GM23248 (cell line): ENCODE results near the gene TNRC6C. TPM values are rescaled to one million over a fixed set of nuclear protein-coding genes. Genes with fewer than 3 reads are reported as not detected.

Experiments
- DNase-seq: peaks from one replicate; pipeline ENCODE4 v3.0.0-alpha.2; 2015
- H2AFZ ChIP-seq: fragments of 200-600 bp; sonication (generic); 2 replicates; pipeline ENCODE4 v1.6.1; 2016; ENCODE audit warnings: antibody characterized with exemption
- H3F3A ChIP-seq: fragments of 200-600 bp; sonication (generic); 2 replicates; pipeline ENCODE4 v1.6.1; 2016; ENCODE audit warnings: mild to moderate bottlenecking, antibody characterized with exemption, mixed run types; ENCODE audit not compliant: insufficient read depth
- H3K27ac ChIP-seq: fragments of 200-600 bp; sonication (generic); 2 replicates; pipeline ENCODE4 v1.5.1; 2016; ENCODE audit warnings: mild to moderate bottlenecking
- H3K27me3 ChIP-seq: fragments of 200-600 bp; sonication (generic); replicated peaks from 2 replicates; pipeline ENCODE4 v1.6.1; 2016; ENCODE audit warnings: mild to moderate bottlenecking; ENCODE audit not compliant: insufficient read depth
- H3K36me3 ChIP-seq: fragments of 200-600 bp; sonication (generic); 2 replicates; pipeline ENCODE4 v1.6.1; 2016; ENCODE audit warnings: low read depth, mild to moderate bottlenecking
- H3K4me1 ChIP-seq: fragments of 200-600 bp; sonication (generic); 2 replicates; pipeline ENCODE4 v1.6.1; 2016; ENCODE audit warnings: mild to moderate bottlenecking; ENCODE audit not compliant: insufficient read depth
- H3K4me2 ChIP-seq: fragments of 200-600 bp; sonication (generic); one replicate; pipeline ENCODE4 v1.6.1; 2016; ENCODE audit warnings: mild to moderate bottlenecking; ENCODE audit not compliant: unreplicated experiment
- H3K4me3 ChIP-seq: fragments of 200-600 bp; sonication (generic); 2 replicates; pipeline ENCODE4 v1.5.1; 2016; ENCODE audit warnings: mild to moderate bottlenecking
- H3K79me2 ChIP-seq: fragments of 200-600 bp; sonication (generic); 2 replicates; pipeline ENCODE4 v1.6.1; 2016; ENCODE audit warnings: mild to moderate bottlenecking; ENCODE audit not compliant: insufficient read depth
- H3K9ac ChIP-seq: fragments of 200-600 bp; sonication (generic); 2 replicates; pipeline ENCODE4 v1.6.1; 2016; ENCODE audit warnings: mild to moderate bottlenecking
- H3K9me2 ChIP-seq: fragments of 200-600 bp; sonication (generic); 2 replicates; pipeline ENCODE4 v1.6.1; 2016; ENCODE audit warnings: mixed run types, mild to moderate bottlenecking, moderate library complexity; ENCODE audit not compliant: insufficient read depth
- H3K9me3 ChIP-seq: fragments of 200-600 bp; sonication (generic); one replicate; pipeline ENCODE4 v1.6.1; 2017; ENCODE audit warnings: low read depth
- H4K20me1 ChIP-seq: fragments of 200-600 bp; sonication (generic); 2 replicates; pipeline ENCODE4 v1.6.0; 2016; ENCODE audit not compliant: insufficient read depth
- EZH2 ChIP-seq: fragments of 200-600 bp; sonication (generic); IDR thresholded peaks from 2 replicates; pipeline ENCODE4 v1.6.1; 2018; ENCODE audit warnings: antibody characterized with exemption, mild to moderate bottlenecking; ENCODE audit not compliant: insufficient read depth, poor library complexity, severe bottlenecking
- EZH2phosphoT487 ChIP-seq: fragments of 200-600 bp; sonication (generic); IDR thresholded peaks from 2 replicates; pipeline ENCODE4 v1.6.1; 2018; ENCODE audit warnings: antibody characterized with exemption, moderate library complexity, mild to moderate bottlenecking, low read depth; ENCODE audit not compliant: insufficient read depth
- WGBS, 2 experiments: methylation state at CpG; one replicate each; pipeline ENCODE4 v1.1.6; 2015 to 2017; ENCODE audit warnings: low lambda C conversion rate in 2 of 2, low coverage in 1 of 2; ENCODE audit errors: missing lambda C conversion rate in 2 of 2; 5-methylcytosine and 5-hydroxymethylcytosine counted together
- in situ Hi-C: fragments of 300-500 bp; cut with MboI; formaldehyde crosslinking; loops from 2 replicates; pipeline ENCODE4 v1.15.0; 2020
- polyA plus RNA-seq: library from polyadenylated mRNA; unstranded; fragments of >200 nt; fragmentation: Nextera tagmentation; extraction: Ambion mirVana; gene quantifications from 2 replicates; pipeline ENCODE4 v1.2.1, GENCODE V29; 2016
- small RNA-seq: library from RNA; depleted of rRNA; stranded (forward); fragments of <200 nt; gene quantifications from one replicate; pipeline ENCODE3, GENCODE V24; 2014; ENCODE audit warnings: low read depth, low replicate concordance
- total RNA-seq: library from RNA; depleted of rRNA; stranded (reverse); fragments of >200 nt; shearing (Covaris generic); gene quantifications from 2 replicates; pipeline ENCODE4 v1.2.3, GENCODE V29; 2014; rRNA removed

The TNRC6C gene
- total and polyA plus RNA-seq, 2 experiments from 2014 or later: 2.3 TPM

- no peak overlapping the region for H3K4me3 ChIP-seq
- no peak overlapping the region for H3K9ac ChIP-seq
- no peaks in the 10 kb centered on the region for H3K79me2 ChIP-seq
- no peaks in the 10 kb centered on the region for H3K36me3 ChIP-seq
- in situ Hi-C loops: no loop called here
- 47 to 49% methylated on average over 7 of the region's 7 CpGs for WGBS, 2 experiments
- H2AFZ ChIP-seq: no peak overlapping the region
- H3K4me2 ChIP-seq: peak overlapping the region; percentile 43
- H3F3A ChIP-seq: no peaks in the 10 kb centered on the region
- no peaks in the 10 kb centered on the region for H3K9me2 ChIP-seq
- TF ChIP-seq EZH2 (no peak), EZH2phosphoT487 (no peak)
- no peaks in the 10 kb centered on the region for H3K9me3 ChIP-seq
- peaks cover 5% of the 10 kb centered on the region; the same call in 1 of the 2 replicates for H3K27me3 ChIP-seq
- DNase-seq: peak; percentile 79
- no peaks in the 10 kb centered on the region for H4K20me1 ChIP-seq
- no peak overlapping the region for H3K27ac ChIP-seq
- H3K4me1 ChIP-seq: peaks cover 6% of the 10 kb centered on the region
Observed at GRCh38 chr17:78151514-78152008, 193.1 kb downstream of the TNRC6C start.

GRCh38 chr17:78154903-78155811 lies 196.7 kb downstream of the TNRC6C start:
- WGBS, 2 experiments: 83 to 84% methylated on average over 11 of the region's 11 CpGs
- in situ Hi-C loops: no loop called here
- Histone ChIP-seq H3K4me2 (no peak overlapping the region), H4K20me1 (no peaks in the 10 kb centered on the region), H3K79me2 (no peaks in the 10 kb centered on the region), H3K4me1 (peaks cover 6% of the 10 kb centered on the region), H3K9ac (no peak overlapping the region), H3K9me2 (no peaks in the 10 kb centered on the region), H3K36me3 (no peaks in the 10 kb centered on the region), H3K27me3 (no peaks in the 10 kb centered on the region), H3F3A (no peaks in the 10 kb centered on the region), H3K4me3 (no peak overlapping the region), H3K9me3 (no peaks in the 10 kb centered on the region), H3K27ac (no peak overlapping the region), H2AFZ (no peak overlapping the region)
- no peak for TF ChIP-seq EZH2
- TF ChIP-seq EZH2phosphoT487: no peak
- no peak for DNase-seq

Small RNA genes lying within 50 kb of the gene (small RNA-seq; reads per million reads assigned to genes)
- gene RNU1-80P (not detected), gene RNU6-625P (not detected)

Other genes starting within 250 kb of the TNRC6C start
- gene TMC6, start 170.1 kb downstream of the TNRC6C start, total RNA-seq: not detected in 2 replicates
- gene TMC6, start 170.1 kb downstream of the TNRC6C start, polyA plus RNA-seq: 0.20 TPM in 1 of 2 replicates, not detected in the other
- gene TMC8, start 172.1 kb downstream of the TNRC6C start, total RNA-seq: not detected in 2 replicates
- 0.09 TPM in 1 of 2 replicates, not detected in the other for gene TMC8, start 172.1 kb downstream of the TNRC6C start, polyA plus RNA-seq
- not detected in 2 replicates for gene C17orf99, start 187.7 kb downstream of the TNRC6C start, total RNA-seq
- not detected in 2 replicates for gene C17orf99, start 187.7 kb downstream of the TNRC6C start, polyA plus RNA-seq
- gene SYNGR2, start 209.9 kb downstream of the TNRC6C start, total RNA-seq: 6.2 and 15.4 TPM in 2 replicates
- gene SYNGR2, start 209.9 kb downstream of the TNRC6C start, polyA plus RNA-seq: 19.3 and 19.9 TPM in 2 replicates
- gene TK1, start 228.3 kb downstream of the TNRC6C start, total RNA-seq: 58.6 and 84.5 TPM in 2 replicates
- gene TK1, start 228.3 kb downstream of the TNRC6C start, polyA plus RNA-seq: 79.4 and 83.5 TPM in 2 replicates
- 20.4 and 22.9 TPM in 2 replicates for gene AFMID, start 228.7 kb downstream of the TNRC6C start, total RNA-seq
- 22.2 and 24.1 TPM in 2 replicates for gene AFMID, start 228.7 kb downstream of the TNRC6C start, polyA plus RNA-seq